Activated naive CD4-positive, alpha-beta T cell treated with anti-CD3 and anti-CD28 coated beads, Interleukin-2, amount 50 U/mL, for 24 hours (primary cell): ENCODE data around the gene GALR3.

Experiments
- H3K27ac Mint-ChIP-seq: one replicate; pipeline ENCODE4 v1.8.0; 2021; ENCODE audit warnings: mild to moderate bottlenecking, mixed read lengths
- H3K27me3 Mint-ChIP-seq: one replicate; pipeline ENCODE4 v1.8.0; 2021; ENCODE audit warnings: mixed read lengths
- H3K36me3 Mint-ChIP-seq: one replicate; pipeline ENCODE4 v1.8.0; 2021; ENCODE audit warnings: mixed read lengths
- H3K4me1 Mint-ChIP-seq: one replicate; pipeline ENCODE4 v1.8.0; 2021; ENCODE audit warnings: mixed read lengths
- H3K4me3 Mint-ChIP-seq: one replicate; pipeline ENCODE4 v1.8.0; 2021; ENCODE audit warnings: mild to moderate bottlenecking, mixed read lengths
- H3K9me3 Mint-ChIP-seq: one replicate; pipeline ENCODE4 v1.8.0; 2021; ENCODE audit warnings: mixed read lengths

The GALR3 gene

GRCh38 chr22:37831472-37831871, 8.3 kb downstream of the GALR3 start:
- H3K9me3 Mint-ChIP-seq = no peaks in the 10 kb centered on the region
- no peak overlapping the region for H3K4me3 Mint-ChIP-seq
- H3K27ac Mint-ChIP-seq = no peak overlapping the region

DNA sequence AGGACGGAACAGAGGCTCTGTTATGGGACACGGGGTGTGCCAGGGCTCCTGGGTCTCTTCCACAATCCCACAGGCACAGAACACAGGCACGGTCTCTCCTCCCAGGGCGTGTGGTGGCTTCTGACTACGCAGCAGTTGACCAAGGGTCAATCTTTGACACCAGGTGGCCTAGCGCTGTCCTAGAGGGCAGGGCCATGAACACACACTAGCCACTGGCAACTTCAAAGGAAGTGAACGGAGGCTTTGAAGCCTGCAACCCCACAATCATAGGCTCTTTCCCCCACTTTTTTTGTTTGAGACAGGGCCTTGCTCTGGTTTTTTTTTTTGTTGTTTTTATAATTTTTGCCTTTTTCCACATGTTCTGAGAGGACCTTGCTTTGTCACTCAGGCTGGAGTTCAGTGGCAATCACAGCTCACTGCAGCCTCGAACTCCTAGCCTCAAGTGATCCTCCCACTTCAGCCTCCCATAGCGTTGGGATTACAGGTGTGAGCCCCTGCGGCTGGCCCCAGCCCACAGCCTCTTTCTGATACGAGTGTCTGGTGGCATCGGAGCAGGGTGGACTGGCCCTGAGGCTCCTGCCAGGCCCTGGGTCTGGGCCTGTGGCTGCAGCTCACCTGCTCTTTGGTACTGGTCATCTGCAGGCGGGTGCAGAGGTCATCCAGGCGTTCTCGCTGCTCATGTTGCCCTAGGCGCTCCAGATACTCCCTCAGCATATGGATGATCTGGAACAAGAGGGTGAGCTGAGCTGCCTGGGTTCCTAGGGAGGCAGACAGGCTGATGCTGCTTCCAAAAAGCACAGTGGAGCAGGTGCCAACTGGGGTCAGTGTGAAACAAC, 9.1 kb downstream of the GALR3 start:
- H3K36me3 Mint-ChIP-seq = peaks cover 3% of the 10 kb centered on the region
- H3K4me1 Mint-ChIP-seq = no peaks in the 10 kb centered on the region
- H3K4me3 Mint-ChIP-seq = no peak overlapping the region
- H3K27me3 Mint-ChIP-seq = no peaks in the 10 kb centered on the region
- H3K27ac Mint-ChIP-seq = no peak overlapping the region
- H3K9me3 Mint-ChIP-seq = no peaks in the 10 kb centered on the region

More at GRCh38 chr22:37831472-37831871, 8.3 kb downstream of the GALR3 start:
- peaks cover 3% of the 10 kb centered on the region for H3K36me3 Mint-ChIP-seq
- H3K27me3 Mint-ChIP-seq = no peaks in the 10 kb centered on the region
- H3K4me1 Mint-ChIP-seq = no peaks in the 10 kb centered on the region

DNA sequence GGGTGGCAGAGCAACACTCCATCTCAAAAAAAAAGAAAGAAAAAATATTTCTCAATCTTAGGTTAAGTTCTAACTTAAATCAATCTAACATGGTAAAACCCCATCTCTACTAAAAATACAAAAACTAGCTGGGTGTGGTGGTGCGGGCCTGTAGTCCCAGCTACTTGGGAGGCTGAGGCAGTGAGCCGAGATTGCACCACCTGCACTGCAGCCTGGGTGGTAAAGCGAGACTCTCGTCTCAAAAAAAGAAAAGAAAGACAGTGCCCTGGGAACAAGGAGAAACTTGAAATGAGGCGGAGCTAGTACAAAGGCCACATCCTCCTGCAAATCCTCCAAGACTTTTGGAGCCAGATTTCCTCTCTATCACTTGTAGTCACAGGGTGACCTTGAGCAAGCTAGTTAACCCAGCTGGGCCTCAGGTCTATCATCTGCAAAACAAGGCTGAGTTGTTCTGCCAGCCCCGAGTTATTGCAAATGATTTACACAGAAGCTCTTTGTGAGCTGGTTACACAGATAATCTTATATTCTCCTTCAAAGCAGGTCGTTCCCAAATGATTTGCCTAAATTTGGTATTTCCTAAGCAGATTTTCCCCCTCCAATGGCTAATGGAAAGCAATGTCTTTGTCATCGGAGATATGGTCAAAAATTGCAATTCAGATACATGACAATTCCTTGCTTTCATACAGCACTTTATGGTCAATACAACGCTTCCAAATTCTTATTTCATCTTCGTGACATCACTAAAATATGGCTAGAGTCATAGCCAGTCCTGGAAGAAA, 19.0 kb downstream of the GALR3 start:
- no peaks in the 10 kb centered on the region for H3K27me3 Mint-ChIP-seq
- peaks cover 14% of the 10 kb centered on the region for H3K4me1 Mint-ChIP-seq
- no peak overlapping the region for H3K27ac Mint-ChIP-seq
- no peaks in the 10 kb centered on the region for H3K36me3 Mint-ChIP-seq
- H3K9me3 Mint-ChIP-seq = no peaks in the 10 kb centered on the region
- H3K4me3 Mint-ChIP-seq = peak overlapping the region; percentile 66

DNA sequence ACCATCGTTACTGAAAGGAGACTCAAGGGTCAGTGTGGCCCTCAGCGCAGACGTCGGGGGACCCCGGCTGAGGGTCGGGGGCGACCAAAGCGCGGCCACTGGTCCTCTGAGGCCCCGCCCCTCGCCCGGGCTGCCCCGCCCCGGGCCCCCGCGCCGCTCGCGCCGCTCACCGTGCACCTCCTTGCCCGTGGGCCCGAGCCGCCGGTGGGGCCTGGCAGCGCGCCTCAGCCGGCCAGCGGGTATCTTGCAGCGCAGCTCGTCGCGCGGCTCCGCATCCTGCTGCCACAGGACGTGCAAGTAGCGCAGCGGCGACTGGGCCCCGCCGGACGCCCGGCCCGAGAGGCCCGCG, 20.5 kb downstream of the GALR3 start:
- H3K4me1 Mint-ChIP-seq = peaks cover 25% of the 10 kb centered on the region
- no peaks in the 10 kb centered on the region for H3K9me3 Mint-ChIP-seq
- H3K36me3 Mint-ChIP-seq = peaks cover 2% of the 10 kb centered on the region
- H3K27me3 Mint-ChIP-seq = no peaks in the 10 kb centered on the region
- H3K4me3 Mint-ChIP-seq = peak overlapping the region; percentile 88
- peak overlapping the region; percentile 73 for H3K27ac Mint-ChIP-seq

- no peaks in the 10 kb centered on the region for H3K9me3 Mint-ChIP-seq
- H3K4me3 Mint-ChIP-seq = peak overlapping the region; percentile 81
- H3K27me3 Mint-ChIP-seq = no peaks in the 10 kb centered on the region
- peaks cover 35% of the 10 kb centered on the region for H3K4me1 Mint-ChIP-seq
- peaks cover 7% of the 10 kb centered on the region for H3K36me3 Mint-ChIP-seq
- H3K27ac Mint-ChIP-seq = no peak overlapping the region
These were observed 21.7 kb downstream of the GALR3 start for GRCh38 chr22:37844904-37845329.

- Mint-ChIP-seq H3K27ac (no peak overlapping the region), H3K27me3 (no peaks in the 10 kb centered on the region), H3K36me3 (peaks cover 11% of the 10 kb centered on the region), H3K9me3 (no peaks in the 10 kb centered on the region), H3K4me3 (no peak overlapping the region), H3K4me1 (peaks cover 47% of the 10 kb centered on the region)
These were observed 23.3 kb downstream of the GALR3 start for GRCh38 chr22:37846433-37846832.

DNA sequence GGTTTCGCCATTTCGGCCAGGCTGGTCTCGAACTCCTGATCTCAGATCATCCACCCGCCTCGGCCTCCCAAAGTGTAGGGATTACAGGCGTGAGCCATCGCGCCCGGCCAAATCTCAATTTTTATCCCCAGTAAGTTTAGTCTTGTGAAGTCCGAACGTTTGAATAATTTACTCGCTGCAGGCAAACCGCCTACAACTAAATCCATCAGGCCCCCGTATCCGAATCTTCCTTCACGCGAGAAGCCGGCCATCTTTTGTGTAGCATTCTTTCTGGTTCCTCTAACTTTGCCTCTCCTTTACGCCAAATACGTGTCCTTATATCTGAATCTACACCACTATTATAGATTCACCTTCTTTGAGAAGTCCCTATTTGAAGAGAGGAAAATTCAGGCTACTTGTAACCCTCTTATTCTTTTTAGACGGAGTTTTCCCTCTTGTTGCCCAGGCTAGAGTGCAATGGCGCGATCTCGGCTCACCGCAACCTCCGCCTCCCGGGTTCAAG, 25.5 kb downstream of the GALR3 start:
- peaks cover 51% of the 10 kb centered on the region for H3K4me1 Mint-ChIP-seq
- peak overlapping the region; percentile 99 for H3K27ac Mint-ChIP-seq
- no peaks in the 10 kb centered on the region for H3K27me3 Mint-ChIP-seq
- H3K36me3 Mint-ChIP-seq = peaks cover 18% of the 10 kb centered on the region
- no peaks in the 10 kb centered on the region for H3K9me3 Mint-ChIP-seq
- H3K4me3 Mint-ChIP-seq = peak overlapping the region; percentile 99

DNA sequence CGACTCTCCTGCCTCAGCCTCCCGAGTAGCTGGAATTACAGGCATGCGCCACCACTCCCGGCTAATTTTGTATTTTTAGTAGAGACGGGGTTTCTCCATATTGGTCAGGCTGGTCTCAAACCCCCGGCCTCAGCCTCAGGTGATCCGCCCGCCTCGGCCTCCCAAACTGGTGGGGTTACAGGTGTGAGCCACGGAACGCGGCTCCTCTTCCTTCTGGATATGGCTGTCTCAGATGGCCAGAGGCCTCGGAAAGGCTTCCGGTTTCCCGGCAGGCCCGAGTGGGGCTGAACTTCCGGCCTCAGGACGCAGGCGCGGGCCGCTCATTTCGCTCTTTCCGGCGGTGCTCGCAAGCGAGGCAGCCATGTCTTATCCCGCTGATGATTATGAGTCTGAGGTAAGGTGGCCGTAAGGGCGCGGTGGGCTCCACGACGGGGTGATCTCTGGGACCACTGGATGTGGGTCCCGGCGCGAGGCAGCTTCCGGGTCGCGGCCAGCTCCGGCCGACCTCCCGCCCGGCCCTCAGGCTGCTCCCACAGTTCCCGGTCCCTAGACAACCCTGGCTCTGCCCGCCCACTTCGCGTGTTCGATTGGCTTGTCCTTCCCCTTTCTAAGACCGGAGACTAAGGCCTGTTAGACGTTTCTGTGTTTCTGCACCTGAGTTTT, 26.0 kb downstream of the GALR3 start, which contains the start of gene EIF3L:
Gene EIF3L, plus strand, starts transcription at position 331 of the 663 bp plus-strand sequence. Its CDS starts 31 bp downstream, at position 362.
- Mint-ChIP-seq H3K9me3 (no peaks in the 10 kb centered on the region), H3K4me1 (peaks cover 56% of the 10 kb centered on the region), H3K4me3 (peak within 1 kb of the TSS; percentile 99), H3K27me3 (no peaks in the 10 kb centered on the region), H3K27ac (peak within 1 kb of the TSS; percentile 99), H3K36me3 (peaks cover 22% of the 10 kb centered on the region)

GRCh38 chr22:37850801-37851200, 27.6 kb downstream of the GALR3 start:
- Mint-ChIP-seq H3K27ac (peak overlapping the region; percentile 11), H3K9me3 (no peaks in the 10 kb centered on the region), H3K4me1 (peaks cover 66% of the 10 kb centered on the region), H3K4me3 (peak overlapping the region; percentile 99), H3K27me3 (no peaks in the 10 kb centered on the region), H3K36me3 (peaks cover 24% of the 10 kb centered on the region)

DNA sequence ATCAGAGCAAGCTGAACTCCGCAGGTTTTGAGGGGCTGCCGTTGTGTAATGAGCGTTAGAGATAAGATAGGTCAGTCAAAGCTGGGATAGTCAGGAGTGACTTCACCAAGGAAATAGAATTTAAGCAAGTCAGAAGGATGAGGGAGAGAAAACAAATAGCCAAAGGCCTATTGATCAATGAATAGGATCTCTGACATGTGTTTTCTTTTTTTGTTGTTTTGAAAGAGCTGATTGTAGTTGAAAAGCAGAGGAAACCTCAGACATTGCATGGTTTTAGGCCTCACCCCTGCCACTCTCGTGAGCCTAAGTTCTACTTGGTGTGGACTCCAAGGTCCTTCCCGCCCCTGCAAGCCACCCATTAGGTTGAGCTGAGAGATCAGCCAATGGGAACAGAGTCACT, 29.2 kb downstream of the GALR3 start:
- Mint-ChIP-seq H3K27me3 (no peaks in the 10 kb centered on the region), H3K27ac (no peak overlapping the region), H3K9me3 (no peaks in the 10 kb centered on the region), H3K4me3 (no peak overlapping the region), H3K4me1 (peaks cover 63% of the 10 kb centered on the region), H3K36me3 (peaks cover 24% of the 10 kb centered on the region)

GRCh38 chr22:37854946-37855345, 31.8 kb downstream of the GALR3 start:
- Mint-ChIP-seq H3K36me3 (peaks cover 17% of the 10 kb centered on the region), H3K27me3 (no peaks in the 10 kb centered on the region), H3K9me3 (no peaks in the 10 kb centered on the region), H3K27ac (no peak overlapping the region), H3K4me1 (peaks cover 44% of the 10 kb centered on the region), H3K4me3 (no peak overlapping the region)

- Mint-ChIP-seq H3K4me1 (peaks cover 42% of the 10 kb centered on the region), H3K27ac (no peak overlapping the region), H3K36me3 (peaks cover 17% of the 10 kb centered on the region), H3K4me3 (no peak overlapping the region), H3K9me3 (no peaks in the 10 kb centered on the region), H3K27me3 (no peaks in the 10 kb centered on the region)
These were observed 32.3 kb downstream of the GALR3 start for GRCh38 chr22:37855462-37855861.

GRCh38 chr22:37860796-37861421, 37.7 kb downstream of the GALR3 start:
- Mint-ChIP-seq H3K4me1 (peaks cover 14% of the 10 kb centered on the region), H3K27ac (no peak overlapping the region), H3K9me3 (no peaks in the 10 kb centered on the region), H3K27me3 (no peaks in the 10 kb centered on the region), H3K36me3 (peaks cover 17% of the 10 kb centered on the region), H3K4me3 (no peak overlapping the region)

DNA sequence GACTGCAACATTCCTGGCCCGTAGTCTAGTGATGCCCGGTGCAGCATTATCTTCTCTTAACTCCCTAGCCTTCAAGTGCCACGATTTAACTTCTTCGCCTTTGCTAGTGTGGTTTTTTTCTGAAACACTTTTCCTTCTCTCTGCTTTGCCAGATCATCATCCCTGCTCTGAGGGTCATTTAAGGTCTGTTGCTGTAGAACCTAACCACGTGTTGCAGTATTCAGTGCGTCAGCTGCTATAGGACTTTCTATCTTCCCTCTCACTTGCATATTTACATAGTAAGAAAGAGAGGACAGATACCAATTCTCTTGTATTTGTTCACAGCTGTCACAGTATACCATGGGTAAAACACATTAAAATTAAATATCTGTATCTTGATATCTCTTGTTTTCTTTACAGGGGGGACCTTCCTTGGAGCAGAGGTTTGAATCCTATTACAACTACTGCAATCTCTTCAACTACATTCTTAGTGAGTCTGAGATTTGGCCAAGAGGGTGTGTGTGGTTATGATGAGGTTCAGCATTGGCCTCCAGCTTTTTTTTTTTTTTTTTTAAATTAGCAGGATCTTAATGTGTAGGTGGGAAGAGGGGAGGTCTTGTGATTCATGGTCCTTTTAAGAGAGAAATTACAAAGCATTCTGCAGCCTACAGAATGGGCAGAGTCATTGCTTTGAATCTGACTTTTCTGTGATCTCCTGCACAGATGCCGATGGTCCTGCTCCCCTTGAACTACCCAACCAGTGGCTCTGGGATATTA, 39.6 kb downstream of the GALR3 start:
- Mint-ChIP-seq H3K9me3 (no peaks in the 10 kb centered on the region), H3K27ac (peak overlapping the region; percentile 8), H3K4me1 (peaks cover 14% of the 10 kb centered on the region), H3K4me3 (no peak overlapping the region), H3K27me3 (no peaks in the 10 kb centered on the region), H3K36me3 (peaks cover 17% of the 10 kb centered on the region)
